Measurements from ENCODE around the gene ICAM1.

Gene ICAM1

GRCh38 chr19:10328558-10329429 is 57.9 kb downstream of the ICAM1 start:
- DNase-seq: no peak

GRCh38 chr19:10329555-10329954 is 58.6 kb downstream of the ICAM1 start:
- no peak for DNase-seq

GRCh38 chr19:10332158-10332964 is 61.4 kb downstream of the ICAM1 start:
- DNase-seq: no peak

GRCh38 chr19:10332965-10333757 is 62.2 kb downstream of the ICAM1 start, which contains the start of gene RAVER1:
RAVER1 (minus strand) TSS chr19:10333529; CDS start chr19:10333507, 22 bp downstream.
- peak; percentile 94 for DNase-seq

- DNase-seq: no peak
These were observed 63.1 kb downstream of the ICAM1 start for GRCh38 chr19:10333758-10334587.

- DNase-seq: no peak
These were observed 63.9 kb downstream of the ICAM1 start for GRCh38 chr19:10334588-10335351.

GRCh38 chr19:10335352-10335985 is 64.5 kb downstream of the ICAM1 start:
- no peak for DNase-seq

Measured in activated gamma-delta T cell (primary cell).